ENCODE measurements around the gene CD300C.

CD300C gene

GRCh38 chr17:74512036-74512435 lies 33.9 kb downstream of the CD300C start:
- H3K9me3 ChIP-seq (ENCODE audit: control insufficient read depth, insufficient read depth, low read depth, low read length): no peaks in the 10 kb centered on the region
- ChIA-PET POLR2A (no interaction called here), CTCF (interaction anchor here (0.6 to 1.9 kb wide), 3 partner anchors 9 to 346 kb away, joined by 3 to 8 read pairs (median 6); no protein-coding TSS in a partner anchor)
- H3K27ac ChIP-seq (ENCODE audit: extremely low read depth, low read depth, low read length): no peak overlapping the region
- TF ChIP-seq ZNF843 (tag by site-specific recombination; IDR thresholded peaks at IDR 0.05) (no peak), ZFP69B (tag by site-specific recombination; IDR thresholded peaks at IDR 0.05) (no peak), ZFP41 (tag by site-specific recombination; IDR thresholded peaks at IDR 0.05; ENCODE audit: borderline replicate concordance) (no peak), ZNF366 (tag by site-specific recombination; conservative IDR thresholded peaks at IDR 0.05) (no peak), ZNF132 (tag by site-specific recombination; IDR thresholded peaks at IDR 0.05; ENCODE audit: borderline replicate concordance) (no peak), ZBTB7A (tag by site-specific recombination; IDR thresholded peaks at IDR 0.05; ENCODE audit: low read depth) (no peak), ZNF670 (tag by site-specific recombination; IDR thresholded peaks at IDR 0.05; ENCODE audit: low read depth) (no peak), ZNF169 (tag by site-specific recombination; IDR thresholded peaks at IDR 0.05) (no peak), ZNF560 (tag by site-specific recombination; IDR thresholded peaks at IDR 0.05; ENCODE audit: borderline replicate concordance) (no peak), PATZ1 (tag by site-specific recombination; IDR thresholded peaks at IDR 0.05) (no peak), ZNF221 (tag by site-specific recombination; IDR thresholded peaks at IDR 0.05; ENCODE audit: borderline replicate concordance) (no peak), ZNF426 (tag by site-specific recombination; IDR thresholded peaks at IDR 0.05) (no peak), ZNF112 (tag by site-specific recombination; IDR thresholded peaks at IDR 0.05) (no peak), ZNF558 (tag by site-specific recombination; IDR thresholded peaks at IDR 0.05) (no peak), ZFP37 (tag by site-specific recombination; IDR thresholded peaks at IDR 0.05) (no peak)
- TF ChIP-seq, protein P1, sequence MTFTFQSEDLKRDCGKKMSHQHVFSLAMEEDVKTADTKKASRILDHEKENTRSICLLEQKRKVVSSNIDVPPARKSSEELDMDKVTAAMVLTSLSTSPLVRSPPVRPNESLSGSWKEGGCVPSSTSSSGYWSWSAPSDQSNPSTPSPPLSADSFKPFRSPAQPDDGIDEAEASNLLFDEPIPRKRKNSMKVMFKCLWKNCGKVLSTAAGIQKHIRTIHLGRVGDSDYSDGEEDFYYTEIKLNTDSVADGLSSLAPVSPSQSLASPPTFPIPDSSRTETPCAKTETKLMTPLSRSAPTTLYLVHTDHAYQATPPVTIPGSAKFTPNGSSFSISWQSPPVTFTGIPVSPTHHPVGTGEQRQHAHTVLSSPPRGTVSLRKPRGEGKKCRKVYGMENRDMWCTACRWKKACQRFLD (tag by site-specific recombination; IDR thresholded peaks at IDR 0.05): no peak
- no peaks in the 10 kb centered on the region for H3K36me3 ChIP-seq (ENCODE audit: control insufficient read depth in 2 of 2, insufficient read depth in 1 of 2, low read length in 2 of 2)
- H3K4me3 ChIP-seq (ENCODE audit: low read depth, low read length): no peak overlapping the region
- no peaks in the 10 kb centered on the region for H3K4me1 ChIP-seq (ENCODE audit: control insufficient read depth, insufficient read depth, low read length)

- no peaks in the 10 kb centered on the region for H3K4me1 ChIP-seq (ENCODE audit: control insufficient read depth, insufficient read depth, low read length)
- H3K27ac ChIP-seq (ENCODE audit: extremely low read depth, low read depth, low read length): no peak overlapping the region
- no peak overlapping the region for H3K4me3 ChIP-seq (ENCODE audit: low read depth, low read length)
- TF ChIP-seq ZNF350 (tag by site-specific recombination; IDR thresholded peaks at IDR 0.05) (no peak), TRIM28 (IDR thresholded peaks at IDR 0.05; ENCODE audit: borderline replicate concordance, low read length) (no peak), ZNF19 (tag by site-specific recombination; IDR thresholded peaks at IDR 0.05; ENCODE audit: low read depth) (no peak), ZNF610 (tag by site-specific recombination; IDR thresholded peaks at IDR 0.05; ENCODE audit: borderline replicate concordance) (no peak), KLF17 (tag by site-specific recombination; IDR thresholded peaks at IDR 0.05) (no peak), HOXA7 (CRISPR knock-in tag; IDR thresholded peaks at IDR 0.05; ENCODE audit: borderline replicate concordance) (no peak), ZNF747 (tag by site-specific recombination; IDR thresholded peaks at IDR 0.05) (no peak), ZNF501 (tag by site-specific recombination; IDR thresholded peaks at IDR 0.05) (no peak), ZNF530 (tag by site-specific recombination; IDR thresholded peaks at IDR 0.05; ENCODE audit: low read depth) (no peak), ZNF10 (tag by site-specific recombination; IDR thresholded peaks at IDR 0.05) (no peak), ZBTB21 (tag by site-specific recombination; IDR thresholded peaks at IDR 0.05) (no peak), ZNF211 (tag by site-specific recombination; IDR thresholded peaks at IDR 0.05; ENCODE audit: low read depth) (no peak), REPIN1 (tag by site-specific recombination; IDR thresholded peaks at IDR 0.05; ENCODE audit: low read depth) (no peak), ZNF76 (tag by site-specific recombination; IDR thresholded peaks at IDR 0.05; ENCODE audit: borderline replicate concordance, low read depth) (no peak), ZNF529 (tag by site-specific recombination; IDR thresholded peaks at IDR 0.05; ENCODE audit: insufficient replicate concordance) (no peak)
- TF ChIP-seq, protein P2, sequence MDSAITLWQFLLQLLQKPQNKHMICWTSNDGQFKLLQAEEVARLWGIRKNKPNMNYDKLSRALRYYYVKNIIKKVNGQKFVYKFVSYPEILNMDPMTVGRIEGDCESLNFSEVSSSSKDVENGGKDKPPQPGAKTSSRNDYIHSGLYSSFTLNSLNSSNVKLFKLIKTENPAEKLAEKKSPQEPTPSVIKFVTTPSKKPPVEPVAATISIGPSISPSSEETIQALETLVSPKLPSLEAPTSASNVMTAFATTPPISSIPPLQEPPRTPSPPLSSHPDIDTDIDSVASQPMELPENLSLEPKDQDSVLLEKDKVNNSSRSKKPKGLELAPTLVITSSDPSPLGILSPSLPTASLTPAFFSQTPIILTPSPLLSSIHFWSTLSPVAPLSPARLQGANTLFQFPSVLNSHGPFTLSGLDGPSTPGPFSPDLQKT (IDR thresholded peaks at IDR 0.05; ENCODE audit: borderline replicate concordance, low read depth, low read length): no peak
- no peaks in the 10 kb centered on the region for H3K9me3 ChIP-seq (ENCODE audit: control insufficient read depth, insufficient read depth, low read depth, low read length)
- no peaks in the 10 kb centered on the region for H3K36me3 ChIP-seq (ENCODE audit: control insufficient read depth in 2 of 2, insufficient read depth in 1 of 2, low read length in 2 of 2)
- POLR2A ChIA-PET: no interaction called here
- CTCF ChIA-PET: interaction anchor here (0.7 to 2.5 kb wide), 3 partner anchors 58 to 140 kb away, joined by 3 to 11 read pairs (median 6); no protein-coding TSS in a partner anchor
Measured at GRCh38 chr17:74508156-74508555, 37.8 kb downstream of the CD300C start.
